AG10803 (cell line): ENCODE results near the gene GDF15.

Experiments
- DNase-seq: peaks from one replicate; pipeline ENCODE4 v3.0.0; 2010; ENCODE audit warnings: low read depth
- H3K4me3 ChIP-seq: 2 replicates; pipeline ENCODE4 v1.5.1; 2011; ENCODE audit warnings: mild to moderate bottlenecking, low read length, control low read depth
- TF ChIP-seq, protein P1 (sequence below): conservative IDR thresholded peaks from 2 replicates; pipeline ENCODE4 v1.5.1; 2011; ENCODE audit warnings: mild to moderate bottlenecking, low read length, control low read depth, inconsistent platforms

Gene GDF15

GRCh38 chr19:18426416-18426767 is 40.4 kb downstream of the GDF15 start:
- no peak overlapping the region; the same call in 1 of the 2 replicates for H3K4me3 ChIP-seq
- TF ChIP-seq, protein P1, sequence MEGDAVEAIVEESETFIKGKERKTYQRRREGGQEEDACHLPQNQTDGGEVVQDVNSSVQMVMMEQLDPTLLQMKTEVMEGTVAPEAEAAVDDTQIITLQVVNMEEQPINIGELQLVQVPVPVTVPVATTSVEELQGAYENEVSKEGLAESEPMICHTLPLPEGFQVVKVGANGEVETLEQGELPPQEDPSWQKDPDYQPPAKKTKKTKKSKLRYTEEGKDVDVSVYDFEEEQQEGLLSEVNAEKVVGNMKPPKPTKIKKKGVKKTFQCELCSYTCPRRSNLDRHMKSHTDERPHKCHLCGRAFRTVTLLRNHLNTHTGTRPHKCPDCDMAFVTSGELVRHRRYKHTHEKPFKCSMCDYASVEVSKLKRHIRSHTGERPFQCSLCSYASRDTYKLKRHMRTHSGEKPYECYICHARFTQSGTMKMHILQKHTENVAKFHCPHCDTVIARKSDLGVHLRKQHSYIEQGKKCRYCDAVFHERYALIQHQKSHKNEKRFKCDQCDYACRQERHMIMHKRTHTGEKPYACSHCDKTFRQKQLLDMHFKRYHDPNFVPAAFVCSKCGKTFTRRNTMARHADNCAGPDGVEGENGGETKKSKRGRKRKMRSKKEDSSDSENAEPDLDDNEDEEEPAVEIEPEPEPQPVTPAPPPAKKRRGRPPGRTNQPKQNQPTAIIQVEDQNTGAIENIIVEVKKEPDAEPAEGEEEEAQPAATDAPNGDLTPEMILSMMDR, result no peak
- no peak for DNase-seq

DNA sequence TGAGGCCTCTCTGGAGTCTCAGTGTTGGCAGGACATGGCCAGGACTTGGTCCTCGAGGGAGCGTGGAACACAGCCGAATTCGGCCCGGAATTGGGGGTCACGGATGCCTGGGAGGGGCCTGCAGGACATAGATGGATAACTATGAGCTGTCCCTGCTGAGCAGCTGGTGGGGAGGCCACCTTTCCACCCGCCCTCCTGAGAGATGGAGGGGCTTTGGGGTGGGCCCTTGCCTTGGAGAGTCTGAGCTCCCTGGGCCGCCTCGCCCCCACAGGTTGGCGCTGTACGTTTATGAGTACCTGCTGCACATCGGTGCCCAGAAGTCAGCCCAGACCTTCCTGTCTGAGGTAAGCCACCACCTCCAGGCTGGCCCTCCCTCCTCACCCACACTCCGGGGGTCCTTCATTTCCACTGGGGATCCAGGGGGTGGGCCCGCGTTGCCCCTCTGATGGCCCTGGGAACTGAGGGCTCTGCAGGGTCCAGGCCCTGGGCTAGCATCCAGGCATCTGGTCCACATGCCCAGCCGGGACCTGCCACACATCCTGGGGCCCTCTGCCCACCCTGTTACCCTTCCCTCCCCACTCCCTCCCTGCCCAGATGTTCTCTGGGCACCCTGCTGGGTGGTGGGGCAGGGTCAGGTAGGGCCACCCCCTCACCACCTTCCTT is 41.3 kb downstream of the GDF15 start:
- TF ChIP-seq, protein P1, result no peak
- H3K4me3 ChIP-seq, result no peak overlapping the region
- no peak for DNase-seq

- no peak overlapping the region for H3K4me3 ChIP-seq
- TF ChIP-seq, protein P1, result no peak
- DNase-seq, result no peak
These were observed 41.8 kb downstream of the GDF15 start for GRCh38 chr19:18427743-18428113.

DNA sequence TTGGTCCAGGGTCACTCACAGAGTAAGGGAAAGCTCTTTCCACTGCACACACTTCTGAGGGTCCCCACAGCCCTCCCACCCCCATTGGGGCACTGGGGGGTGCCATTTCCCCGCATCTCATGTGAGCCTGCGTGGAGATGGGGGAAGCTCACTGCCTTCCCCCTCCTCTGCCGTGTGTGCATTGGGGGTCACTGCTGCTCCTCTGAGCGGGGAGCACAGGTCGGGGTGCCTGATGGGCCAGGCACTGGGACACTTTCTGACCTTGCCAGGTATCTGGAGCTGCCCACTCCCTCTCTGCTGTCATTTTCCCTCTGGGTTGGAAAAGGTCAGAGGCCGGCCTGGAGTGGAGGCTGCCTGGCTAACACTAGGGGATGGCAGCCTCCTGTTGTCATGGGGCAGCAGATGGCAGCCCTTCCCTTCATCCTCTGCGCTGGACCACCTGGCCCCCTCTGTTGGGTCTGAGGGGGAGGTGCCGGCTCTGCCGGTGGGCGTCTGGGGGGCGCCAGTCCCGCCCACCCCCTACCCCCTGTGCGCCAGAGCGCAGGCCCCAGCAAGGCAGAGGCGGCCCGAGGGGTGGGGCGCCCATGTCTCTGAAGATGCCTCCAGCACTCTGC is 42.3 kb downstream of the GDF15 start:
- DNase-seq, result no peak
- no peak overlapping the region for H3K4me3 ChIP-seq
- TF ChIP-seq, protein P1, result no peak

- DNase-seq, result peak; percentile 78
- H3K4me3 ChIP-seq, result peak overlapping the region; percentile 29
- TF ChIP-seq, protein P1, result no peak; the same call in 1 of the 2 replicates
These were observed 43.1 kb downstream of the GDF15 start for GRCh38 chr19:18428787-18429674.

DNA sequence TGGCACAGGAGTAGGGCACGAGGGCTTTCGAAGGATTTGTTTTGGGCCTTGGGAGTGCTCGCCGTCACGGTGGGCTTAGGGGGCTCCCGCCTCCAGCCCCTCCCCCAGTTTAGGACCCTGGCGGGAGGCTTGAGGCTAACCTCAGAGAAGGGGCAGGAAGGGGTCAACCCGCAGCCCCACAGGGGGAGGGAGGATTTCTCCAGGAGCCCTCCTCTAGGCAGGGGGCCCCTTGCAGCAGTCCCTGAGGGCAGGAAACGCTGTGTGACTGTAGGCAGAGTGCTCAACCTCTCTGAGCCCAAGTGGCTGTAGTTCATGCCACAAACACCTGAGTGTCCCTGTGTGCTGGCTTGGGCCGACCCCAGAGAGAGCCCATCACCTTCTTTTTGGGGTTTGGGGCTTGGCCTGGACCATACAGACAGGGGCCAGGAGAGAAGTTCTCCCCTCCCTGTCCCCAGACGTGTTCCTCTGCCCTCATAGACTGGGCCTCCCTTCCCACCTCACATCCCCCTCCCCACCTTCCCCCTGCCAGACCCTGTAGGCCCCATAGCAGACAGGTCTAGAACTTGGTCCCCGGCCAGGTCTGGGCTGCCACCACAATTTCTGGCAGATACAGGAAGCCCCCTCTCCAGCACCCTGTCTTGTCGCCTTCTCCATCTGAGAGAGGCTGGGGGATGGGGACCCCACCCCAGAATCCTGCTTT is 43.9 kb downstream of the GDF15 start:
- TF ChIP-seq, protein P1, result no peak
- H3K4me3 ChIP-seq, result peak overlapping the region; percentile 29
- no peak for DNase-seq
